HL-60/S4 treated with phorbol 12-myristate 13-acetate at 8.2 ng/mL for 4 days and 3 days (cell line): ENCODE measurements around the gene ACRBP.

Experiments used
- in situ Hi-C: fragments of 300-500 bp; cut with MboI; formaldehyde crosslinking; loops from 2 replicates; pipeline ENCODE4 v1.15.0; 2022; ENCODE audit warnings: low sequenced_read_pairs

The ACRBP gene

DNA sequence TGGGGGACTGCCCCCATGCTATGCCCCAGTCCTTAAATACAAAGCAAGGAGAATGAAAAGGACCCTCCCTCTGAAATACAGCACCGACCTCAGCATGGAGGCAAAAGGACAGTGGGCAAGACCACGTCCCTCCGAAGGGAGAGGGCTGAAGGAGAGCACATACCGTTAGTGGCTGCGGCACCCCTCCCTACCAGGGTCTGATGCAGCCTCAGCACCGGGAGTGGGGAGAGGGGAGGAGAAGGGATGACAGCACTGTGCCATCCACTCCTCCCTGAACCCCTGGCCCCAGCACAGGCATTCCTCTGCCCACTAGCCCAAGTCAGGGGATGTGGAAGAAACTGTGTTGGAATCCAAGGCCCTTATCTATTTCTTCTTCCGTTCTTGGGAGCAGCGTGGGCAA is 3.6 kb upstream of the ACRBP start:
- in situ Hi-C loops: no loop called here

DNA sequence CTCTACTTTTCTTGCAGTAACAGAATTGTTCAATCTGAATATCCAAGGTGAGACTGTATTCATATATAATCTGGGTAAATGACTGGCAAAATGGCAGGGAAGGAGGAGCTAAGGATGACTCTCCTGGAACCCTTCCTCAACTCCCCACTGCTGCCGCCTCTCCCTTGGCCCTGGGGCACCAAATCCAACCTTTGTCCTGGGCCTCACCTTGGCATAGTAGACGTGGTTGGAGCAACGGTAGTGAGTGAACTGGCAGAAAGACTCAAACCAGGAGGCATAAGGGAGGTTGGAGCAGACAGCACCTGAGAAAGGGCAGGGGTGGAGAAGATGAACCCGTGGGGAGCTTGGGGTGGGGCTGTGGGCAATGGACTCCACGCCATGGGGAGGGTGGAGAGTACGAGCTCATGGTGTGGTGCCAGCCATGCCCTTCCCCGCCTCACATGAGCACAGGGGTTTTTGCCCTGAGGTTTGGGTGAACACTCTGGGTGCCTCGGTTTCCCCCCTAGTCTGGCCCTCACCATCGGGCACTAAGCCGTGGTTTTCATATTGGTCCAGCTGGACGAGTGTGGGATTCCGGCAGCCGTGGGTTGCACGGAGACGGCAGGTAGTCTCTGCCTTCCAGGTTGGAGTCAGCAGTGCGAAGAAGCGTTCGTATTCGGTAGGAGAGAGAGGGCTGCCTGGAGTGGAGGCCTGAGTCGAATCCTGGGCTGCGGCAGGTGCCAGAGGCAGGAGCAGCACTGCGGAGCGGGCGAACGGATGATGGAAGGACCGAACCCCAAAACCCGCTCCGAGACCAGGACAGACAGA is 753 bp downstream of the ACRBP start:
- in situ Hi-C loops: no loop called here

DNA sequence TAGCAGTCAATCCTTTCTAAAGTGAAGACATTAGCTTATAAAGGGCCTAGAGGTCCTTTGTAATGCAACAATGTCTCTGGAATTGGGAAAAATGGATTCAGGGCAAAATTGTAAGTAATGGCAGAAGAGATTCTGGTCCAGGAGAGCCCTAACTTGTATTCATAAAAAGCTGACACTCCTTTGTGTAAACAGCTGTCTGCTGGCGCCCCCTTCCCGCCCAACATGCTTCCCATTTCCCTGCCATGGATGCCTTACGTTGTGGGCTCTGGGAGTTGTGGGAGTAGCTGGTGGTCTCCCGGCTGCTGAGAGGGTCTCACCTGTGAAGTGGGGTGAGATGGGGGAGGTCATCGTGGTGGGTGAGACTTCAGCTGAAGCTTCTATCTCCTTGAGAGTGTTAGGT is 2.3 kb downstream of the ACRBP start:
- in situ Hi-C loops: no loop called here

DNA sequence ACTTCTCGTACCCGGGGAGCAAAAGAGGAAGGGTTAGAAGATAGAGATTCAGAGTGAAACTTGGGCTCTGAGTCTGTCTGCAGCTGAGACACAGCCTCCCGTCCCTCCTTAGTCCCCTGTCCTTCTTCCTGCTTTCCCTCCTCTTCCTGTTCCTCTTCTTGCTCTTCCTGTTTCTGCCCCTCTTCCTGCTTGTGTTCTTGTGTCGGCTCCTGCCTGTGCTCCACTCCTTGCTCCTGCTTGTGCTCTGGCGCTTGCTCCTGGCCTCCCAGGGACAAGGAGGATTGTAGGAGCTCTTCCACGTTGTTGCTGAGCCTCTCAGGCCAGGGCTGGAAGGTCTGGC is 3.0 kb downstream of the ACRBP start:
- in situ Hi-C loops: no loop called here

DNA sequence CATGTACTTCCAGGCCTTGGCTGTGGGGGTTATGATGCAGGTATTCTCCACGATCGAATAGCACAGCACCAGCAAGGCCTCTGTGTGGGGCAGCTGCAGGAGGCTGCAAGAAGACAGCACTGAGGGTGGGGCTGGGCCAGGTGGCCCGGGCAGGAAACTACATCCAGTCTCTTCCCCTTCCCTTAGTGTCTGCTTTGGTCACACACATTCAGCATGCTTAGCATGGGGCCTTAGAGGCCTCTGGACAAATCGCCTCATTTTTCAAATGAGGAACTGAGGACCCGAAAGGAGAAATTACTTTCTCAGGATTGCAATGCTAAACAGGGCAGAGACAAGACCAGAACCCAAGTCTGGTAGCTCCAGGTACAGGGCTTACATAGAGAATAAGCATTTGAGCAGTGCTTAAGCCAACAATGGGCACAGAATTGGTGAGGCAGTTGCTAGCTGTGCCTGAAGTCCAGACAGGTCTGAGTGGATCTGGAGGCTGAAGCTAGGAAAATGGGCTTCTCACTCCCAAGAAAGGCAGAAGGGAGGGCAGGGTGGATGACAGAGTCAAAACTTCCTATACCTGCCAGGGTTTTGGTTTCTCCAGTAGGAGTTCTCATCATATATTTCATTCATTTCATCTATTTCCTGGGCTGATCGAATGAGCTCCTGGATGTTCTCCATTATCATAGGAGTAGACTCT is 3.5 kb downstream of the ACRBP start:
- in situ Hi-C loops: no loop called here

DNA sequence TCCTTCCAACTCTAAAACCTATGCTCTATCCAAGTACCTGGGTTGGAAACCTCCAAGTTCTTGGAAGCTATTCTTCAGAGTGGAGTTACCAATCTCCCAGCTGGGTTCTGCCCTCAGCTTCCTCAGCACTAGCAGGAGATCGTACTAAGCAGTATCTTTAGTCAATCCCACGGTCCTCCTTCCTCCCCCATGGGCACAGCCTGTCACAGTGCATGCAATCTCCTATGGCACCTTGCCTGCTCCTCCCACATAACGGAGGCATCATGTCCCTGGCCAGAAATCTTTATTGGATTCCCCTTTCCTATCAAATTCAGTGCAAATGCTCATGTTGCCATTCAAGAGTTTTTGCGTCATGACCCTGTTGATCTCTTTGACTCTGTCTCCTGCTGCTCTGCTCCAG is 6.1 kb downstream of the ACRBP start:
- in situ Hi-C loops: no loop called here

DNA sequence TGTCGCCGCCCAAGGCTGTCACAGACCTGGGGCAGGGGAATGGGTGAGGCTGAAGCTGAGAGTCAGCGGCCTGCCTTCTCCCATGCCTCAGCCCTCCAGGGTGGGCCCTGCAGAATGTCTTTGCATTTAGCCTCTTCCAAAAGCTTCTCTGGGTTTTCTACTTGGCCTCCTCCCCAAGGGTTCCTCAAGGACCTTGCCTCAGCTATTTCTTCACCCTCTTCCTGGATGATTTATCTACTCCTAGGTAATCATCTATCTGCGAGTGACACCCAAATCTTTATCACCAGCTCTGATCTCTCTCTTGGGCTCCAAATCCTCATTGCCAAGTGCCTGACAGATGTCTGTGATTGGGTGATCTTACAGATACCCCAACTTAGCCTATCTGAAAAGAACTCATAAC is 6.7 kb downstream of the ACRBP start:
- in situ Hi-C loops: no loop called here

DNA sequence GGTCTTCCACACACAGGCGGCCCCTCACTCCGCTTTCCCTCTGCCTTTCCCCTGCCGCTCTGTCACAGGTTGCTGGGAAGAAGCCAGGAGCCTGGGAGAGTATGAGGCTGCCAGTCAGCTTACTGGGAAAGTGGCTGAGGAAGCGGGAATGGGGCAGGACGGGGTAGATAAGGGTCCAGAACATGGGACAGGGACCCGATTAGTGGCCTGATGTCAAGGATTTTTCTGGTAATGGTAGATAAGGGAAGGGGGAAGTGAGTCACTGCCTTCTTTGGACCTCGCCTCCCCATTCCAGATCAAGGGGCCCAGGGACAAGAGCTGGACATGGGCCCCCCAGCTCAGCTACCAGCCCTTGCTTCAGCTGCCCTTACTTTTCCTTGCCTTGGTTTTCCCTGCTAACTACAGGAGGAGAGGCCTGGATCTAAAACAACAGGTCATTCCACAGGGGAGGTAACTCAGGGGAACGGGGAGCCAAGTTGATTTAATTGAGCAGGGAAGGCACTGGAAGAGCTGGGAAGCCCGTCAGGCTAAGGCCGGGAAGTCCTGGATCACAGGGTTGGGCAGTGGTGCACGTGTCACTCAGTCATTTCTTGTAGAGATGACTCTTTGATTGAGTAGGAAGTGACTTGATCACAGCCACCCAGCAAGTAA is 8.0 kb downstream of the ACRBP start:
- in situ Hi-C loops: no loop called here

DNA sequence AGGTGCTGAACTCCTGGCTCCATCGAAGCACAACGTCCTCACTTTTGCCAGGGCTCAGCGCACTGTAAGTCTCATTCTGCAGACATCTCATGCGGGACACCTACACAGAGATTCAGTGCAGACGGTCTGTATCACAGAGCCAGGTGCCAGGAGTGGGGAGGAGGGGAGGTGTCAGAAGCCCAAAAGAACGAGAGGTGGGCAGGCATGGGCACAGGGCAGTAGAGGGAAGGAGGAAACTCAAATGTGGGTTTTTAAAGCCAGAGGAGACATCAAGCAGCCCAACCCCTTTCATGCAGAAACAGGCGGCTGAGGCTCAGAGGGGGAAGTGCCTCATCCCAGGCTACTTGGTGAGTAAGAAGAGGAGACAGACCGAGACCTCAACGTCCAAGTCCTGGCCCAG is 8.9 kb downstream of the ACRBP start:
- in situ Hi-C loops: no loop called here

DNA sequence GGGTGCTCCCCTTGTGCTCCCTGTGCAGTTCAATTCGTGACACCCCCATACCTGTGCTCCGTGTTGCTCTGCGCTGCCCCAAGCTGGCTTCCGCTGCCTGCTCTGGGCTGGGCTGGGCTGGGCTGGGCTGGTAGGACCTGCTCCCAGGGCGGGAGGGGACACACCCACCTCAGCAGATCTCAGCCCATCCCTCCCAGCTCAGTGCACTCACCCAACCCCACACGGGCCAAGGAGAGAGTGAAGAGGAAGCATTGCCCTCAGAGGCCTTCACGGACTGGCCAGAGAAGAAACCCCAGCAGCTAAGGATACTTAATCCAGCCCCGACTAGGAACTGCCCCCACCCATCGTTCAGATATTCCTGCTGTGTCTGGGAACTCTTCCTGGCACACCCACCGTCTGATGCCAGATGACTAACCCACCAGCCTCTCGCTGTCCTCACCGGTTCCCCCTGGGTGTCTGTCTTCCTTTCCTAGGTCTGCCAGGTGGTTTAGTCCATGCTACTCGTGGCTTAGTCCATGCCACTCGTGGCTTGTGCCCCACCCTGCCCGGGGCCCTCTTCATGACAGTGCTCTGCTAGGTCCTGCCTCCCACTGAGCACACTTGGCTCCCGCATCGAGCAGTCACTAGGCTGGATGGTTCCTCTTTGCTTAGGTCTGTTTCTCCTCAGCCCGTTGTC is 11.2 kb downstream of the ACRBP start, which contains the start of gene LPAR5:
Gene LPAR5 (minus strand): TSS at position 104 of the 676 bp plus-strand sequence. CDS start 14,711 bp downstream, outside the sequence.
- in situ Hi-C loops: no loop called here

DNA sequence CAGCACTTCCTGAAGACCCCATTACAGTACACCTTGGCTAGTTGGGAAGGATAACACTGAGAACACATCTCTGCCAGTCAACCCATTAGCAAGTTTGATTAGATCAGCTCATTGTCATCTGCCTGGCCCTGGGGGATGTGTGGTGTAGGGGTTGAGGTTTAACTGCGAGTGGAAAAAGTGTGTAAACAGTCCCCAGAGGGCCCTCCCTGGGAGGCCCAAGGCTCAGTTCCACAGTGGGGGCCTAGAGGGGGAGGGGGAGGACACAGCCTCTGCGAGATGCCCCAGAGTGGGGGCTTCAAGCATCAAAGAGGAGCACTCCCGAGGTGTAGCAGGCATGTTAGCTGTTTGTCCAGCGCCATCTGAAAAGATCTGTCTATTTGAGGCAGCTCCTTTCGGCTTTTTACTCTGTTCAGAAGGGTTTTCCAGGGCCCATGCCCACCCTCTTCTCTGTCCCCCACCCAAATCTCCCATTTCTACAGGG is 11.8 kb downstream of the ACRBP start:
- in situ Hi-C loops: no loop called here

DNA sequence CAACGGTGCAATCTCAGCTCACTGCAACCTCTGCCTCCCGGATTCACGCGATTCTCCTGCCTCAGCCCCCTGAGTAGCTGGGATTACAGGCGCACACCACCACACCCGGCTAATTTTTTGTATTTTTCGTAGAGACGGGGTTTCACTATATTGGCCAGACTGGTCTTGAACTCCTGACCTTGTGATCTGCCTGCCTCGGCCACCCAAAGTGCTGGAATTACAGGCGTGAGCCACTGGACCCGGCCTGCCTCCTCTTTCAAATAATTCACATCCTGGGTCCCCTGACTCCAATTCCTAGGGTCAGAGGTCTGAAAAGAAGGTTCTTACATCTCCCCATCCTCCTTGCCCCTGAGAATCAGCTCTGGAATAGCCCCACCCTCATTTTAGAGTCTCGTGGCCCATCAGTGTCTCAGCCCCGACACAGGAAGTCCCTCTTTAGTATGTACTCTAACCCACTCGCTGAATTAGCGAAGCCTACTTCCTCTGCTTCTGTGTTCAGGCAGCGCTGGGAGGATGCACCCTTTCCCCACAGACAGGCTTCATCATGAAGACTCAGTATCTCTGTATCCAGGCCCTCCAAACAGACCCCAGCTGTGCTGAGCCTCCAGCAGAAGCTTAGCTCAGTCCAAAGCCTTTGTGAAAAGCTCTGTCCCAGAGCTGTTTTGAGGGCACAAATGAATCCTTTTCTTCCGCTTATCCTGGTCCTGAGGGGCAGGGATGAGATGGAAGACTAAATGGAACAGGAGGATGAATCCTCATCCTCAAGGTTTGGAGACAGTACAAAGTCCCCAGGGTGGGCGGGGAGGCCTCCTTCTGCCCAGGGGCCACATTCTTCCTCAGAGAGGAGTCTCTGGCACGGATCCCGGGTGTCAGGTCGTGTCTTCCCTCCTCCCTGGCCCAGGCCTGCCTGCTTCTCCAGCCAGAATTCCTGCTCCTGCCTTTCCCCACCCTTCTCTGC is 14.9 kb downstream of the ACRBP start:
- in situ Hi-C loops: no loop called here

DNA sequence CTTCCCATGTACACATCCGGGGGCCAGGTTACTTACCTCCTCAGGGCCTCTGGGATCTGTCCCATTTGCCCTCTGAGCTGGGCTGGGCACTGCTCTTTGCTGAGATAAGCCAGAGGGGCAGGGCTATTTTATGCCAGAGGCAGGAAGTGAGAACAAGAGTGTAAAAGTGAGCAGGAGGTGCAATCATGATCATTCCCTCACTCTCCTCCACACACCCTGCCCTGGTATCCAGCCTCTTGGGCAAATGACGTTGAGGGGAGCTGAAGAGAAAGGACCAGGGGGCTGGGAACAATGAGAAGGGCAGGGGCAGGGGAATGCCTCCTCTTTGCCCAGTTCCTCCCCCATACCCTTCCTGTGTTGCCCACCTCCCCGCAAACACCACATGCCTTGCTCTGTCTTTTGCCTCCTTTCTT is 15.7 kb downstream of the ACRBP start:
- in situ Hi-C loops: no loop called here

DNA sequence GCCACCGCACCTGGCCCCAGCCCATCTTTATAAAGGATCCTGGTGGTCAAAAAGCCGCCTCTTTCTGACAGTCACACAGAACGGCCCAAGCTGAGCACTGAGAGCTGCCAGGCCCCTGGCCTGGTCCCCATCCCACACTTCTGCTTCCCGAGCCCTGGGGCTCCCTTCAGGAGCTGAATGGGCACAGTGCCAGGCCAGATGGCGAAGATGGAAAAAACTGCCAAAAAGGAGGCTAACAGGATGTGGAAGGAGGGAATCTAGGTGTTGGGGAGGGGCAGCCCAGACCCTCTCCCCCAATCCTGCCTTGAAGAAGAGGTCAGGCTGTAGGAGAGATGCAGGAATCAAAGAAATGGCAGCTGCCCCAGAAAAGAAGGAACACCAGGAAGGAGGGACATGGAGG is 16.5 kb downstream of the ACRBP start:
- in situ Hi-C loops: no loop called here

DNA sequence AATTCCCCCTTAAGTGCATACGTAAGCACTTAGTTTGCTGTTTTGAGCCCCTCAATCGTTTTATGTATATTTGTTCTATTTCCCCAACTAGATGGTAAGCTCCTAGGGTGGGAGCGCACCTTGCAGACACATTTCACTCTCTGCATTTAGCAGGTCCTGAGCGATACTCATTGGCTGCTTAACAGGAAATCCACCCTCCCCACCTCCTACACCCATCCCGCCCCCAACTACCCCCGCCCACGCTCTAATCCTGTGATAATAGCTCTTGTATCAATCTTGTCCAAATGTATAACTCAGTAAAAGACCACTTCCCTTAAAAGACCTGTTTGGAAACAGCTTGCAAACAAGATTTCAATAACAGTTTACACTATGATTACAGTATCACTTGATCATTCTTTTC is 19.6 kb downstream of the ACRBP start:
- in situ Hi-C loops: no loop called here

DNA sequence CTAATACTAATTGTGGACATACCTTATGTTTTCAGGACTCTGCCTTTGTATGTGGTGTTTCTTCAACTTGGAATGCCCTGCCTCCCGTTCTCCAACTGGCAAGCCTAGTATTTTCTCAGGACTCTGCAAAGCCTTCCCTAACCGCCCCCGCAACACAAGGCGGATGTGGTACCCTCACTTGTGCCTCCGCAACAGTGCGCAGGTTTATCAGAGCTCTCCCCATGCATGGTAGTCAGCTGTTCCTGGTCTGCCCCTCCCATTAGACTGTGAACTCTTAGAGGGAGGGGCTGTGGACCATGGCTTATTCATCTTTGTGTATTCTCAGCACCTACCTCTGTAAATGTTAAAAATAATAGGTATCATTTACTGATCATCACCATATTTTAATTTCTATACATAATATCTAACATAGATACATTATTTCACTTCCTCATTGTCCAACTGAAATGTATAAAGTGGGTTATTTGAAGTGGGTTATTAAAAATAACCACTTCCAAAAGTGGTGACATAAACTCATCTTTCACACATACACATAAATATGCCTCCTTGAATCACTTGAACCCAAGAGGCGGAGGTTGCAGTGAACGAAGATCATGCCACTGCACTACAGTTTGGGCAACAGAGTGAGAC is 20.5 kb downstream of the ACRBP start:
- in situ Hi-C loops: no loop called here

DNA sequence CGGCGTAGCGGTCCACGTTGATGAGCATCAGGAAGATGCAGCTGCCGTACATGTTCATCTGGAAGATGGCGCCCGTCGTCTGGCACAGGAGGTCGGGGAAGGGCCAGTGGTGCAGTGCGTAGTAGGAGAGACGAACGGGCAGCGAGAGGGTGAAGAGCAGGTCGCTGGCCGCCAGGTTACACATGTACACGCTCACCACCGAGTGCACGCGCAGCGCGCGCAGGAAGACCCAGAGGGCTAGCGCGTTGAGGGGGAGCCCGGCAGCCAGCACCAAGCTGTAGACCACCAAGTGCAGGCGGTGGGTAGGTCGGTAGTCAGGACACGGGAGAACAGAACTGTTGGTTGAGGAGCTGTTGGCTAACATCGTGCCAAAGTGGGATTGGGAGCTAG is 26.4 kb downstream of the ACRBP start:
- in situ Hi-C loops: no loop called here

DNA sequence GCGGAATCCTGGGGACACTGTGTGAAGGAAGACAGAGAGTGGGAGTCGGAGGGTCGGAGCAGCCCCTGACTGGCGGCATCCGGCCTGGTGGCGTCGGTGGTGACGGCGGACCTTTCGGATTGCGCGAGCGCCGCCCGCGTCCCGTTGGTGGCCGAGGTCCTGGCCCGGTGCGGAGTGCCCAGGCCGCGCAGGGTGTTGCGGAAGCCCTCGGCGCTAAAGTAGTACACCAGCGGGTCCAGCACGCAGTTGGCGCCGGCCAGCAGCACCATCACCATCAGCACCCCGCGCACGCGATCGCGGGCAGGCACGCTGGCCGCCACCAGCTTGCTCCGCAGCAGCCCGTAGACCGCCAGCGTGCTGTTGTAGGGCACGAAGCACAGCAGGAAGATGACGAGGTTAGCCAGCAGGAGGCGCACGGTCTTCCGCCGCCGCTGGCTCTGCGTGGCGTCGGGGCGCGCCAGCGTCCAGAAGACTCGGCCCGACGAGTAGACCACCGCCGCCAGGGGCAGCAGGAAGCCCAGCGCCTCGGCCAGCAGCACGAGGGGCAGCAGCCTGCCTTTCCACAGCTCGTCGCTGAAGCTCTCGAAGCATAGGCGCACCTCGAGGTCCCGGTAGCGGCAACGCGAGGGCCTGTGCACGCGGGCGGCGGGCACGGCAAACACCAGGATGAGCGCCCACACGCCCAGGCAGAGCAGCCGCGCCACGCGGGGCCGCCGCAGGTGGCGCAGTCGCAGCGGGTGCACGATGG is 26.9 kb downstream of the ACRBP start:
- in situ Hi-C loops: no loop called here
